GM18907 (cell line): ENCODE data around the gene TPM2.

ENCODE experiments used
- ATAC-seq: cut with Tn5 transposase; IDR thresholded peaks from one replicate; pipeline ENCODE4 v1.9.1; 2021; ENCODE audit warnings: mild to moderate bottlenecking, moderate library complexity; ENCODE audit not compliant: unreplicated experiment

TPM2 gene

GRCh38 chr9:35636135-35636876 lies 53.4 kb downstream of the TPM2 start:
- ATAC-seq = no peak

- no peak for ATAC-seq
These were observed 54.0 kb downstream of the TPM2 start for GRCh38 chr9:35635730-35636129.
